GM12878 (cell line): Measurements from ENCODE around the gene C3orf70. TPM values are rescaled to one million over a fixed set of nuclear protein-coding genes. Genes with fewer than 3 reads are reported as not detected.

ENCODE experiments used
- ATAC-seq: fragments of 200-7000 bp; cut with Tn5 transposase; 3 replicates; pipeline ENCODE4 v1.9.1; 2020; ENCODE audit warnings: mild to moderate bottlenecking, moderate library complexity
- BruUV-seq: library from RNA; stranded (reverse); fragments of 400-500 nt; replicated peaks from 2 replicates; lab custom pipeline; 2021; lab: Mats Ljungman, UMichigan
- CTCF ChIA-PET: fragments of 300-600 bp; sonication (Branson Sonifier 250); formaldehyde crosslinking; extraction: SDS; loops from one replicate; lab custom pipeline; 2021; ENCODE audit warnings: inconsistent platforms; lab: Yijun Ruan, JAX
- POLR2A ChIA-PET: fragments of 350-600 bp; formaldehyde crosslinking; extraction: SDS; loops from one replicate; lab custom pipeline; 2021; ENCODE audit warnings: inconsistent platforms; lab: Charles Lee
- RAD21 ChIA-PET: fragments of 300-600 bp; sonication (Branson Sonifier 250); formaldehyde crosslinking; loops from one replicate; lab custom pipeline; 2023; ENCODE audit warnings: antibody characterized with exemption; ENCODE audit not compliant: unreplicated experiment; lab: Charles Lee
- SMC1A ChIA-PET: fragments of 300-600 bp; sonication (Branson Sonifier 250); formaldehyde crosslinking; loops from one replicate; lab custom pipeline; 2023; ENCODE audit not compliant: unreplicated experiment, uncharacterized antibody; lab: Charles Lee
- DNase-seq: peaks from one replicate; pipeline ENCODE4 v3.0.0-alpha.2; 2011; ENCODE audit warnings: low read depth, low spot score
- FAIRE-seq: peaks from 3 replicates; lab custom pipeline; 2011; peaks lifted over from hg19 to GRCh38; lab: Jason Lieb, UNC
- H2AFZ ChIP-seq: 2 replicates; pipeline ENCODE4 v1.6.0; 2011; ENCODE audit warnings: low read depth, low read length, control low read depth; ENCODE audit not compliant: control insufficient read depth
- H3K27ac ChIP-seq: 2 replicates; pipeline ENCODE4 v1.5.1; 2011; ENCODE audit warnings: control low read depth; ENCODE audit not compliant: control insufficient read depth, insufficient read depth
- H3K27me3 ChIP-seq, 2 experiments: replicated peaks in 1 of 2; 2 replicates each; pipeline versions ENCODE4 v1.6.0 to v1.6.1; 2011; ENCODE audit warnings: low read length in 1 of 2; ENCODE audit not compliant: control insufficient read depth in 2 of 2, insufficient read depth in 2 of 2
- H3K36me3 ChIP-seq, 2 experiments: 2 replicates each; pipeline ENCODE4 v1.5.1; 2011; ENCODE audit warnings: low read length in 1 of 2; ENCODE audit not compliant: control insufficient read depth in 2 of 2, insufficient read depth in 2 of 2
- H3K4me1 ChIP-seq: 2 replicates; pipeline ENCODE4 v1.6.1; 2011; ENCODE audit warnings: mild to moderate bottlenecking, low read length, moderate library complexity, mixed read lengths; ENCODE audit not compliant: control insufficient read depth, insufficient read depth
- H3K4me2 ChIP-seq: 2 replicates; pipeline ENCODE4 v1.6.0; 2011; ENCODE audit warnings: control low read depth; ENCODE audit not compliant: control insufficient read depth, insufficient read depth
- H3K4me3 ChIP-seq: fragments of 200-600 bp; sonication (generic); 2 replicates; pipeline ENCODE4 v1.5.1; 2016
- H3K79me2 ChIP-seq: 2 replicates; pipeline ENCODE4 v1.6.0; 2011; ENCODE audit warnings: low read length; ENCODE audit not compliant: control insufficient read depth, insufficient read depth
- H3K9ac ChIP-seq: 2 replicates; pipeline ENCODE4 v1.8.0; 2011; ENCODE audit warnings: low read length, control low read depth, mixed read lengths; ENCODE audit not compliant: control insufficient read depth, insufficient read depth
- H3K9me3 ChIP-seq: replicated peaks from 3 replicates; pipeline ENCODE4 v1.5.1; 2011; ENCODE audit warnings: mild to moderate bottlenecking, low read length; ENCODE audit not compliant: control insufficient read depth, insufficient read depth
- H4K20me1 ChIP-seq: 2 replicates; pipeline ENCODE4 v1.6.0; 2011; ENCODE audit not compliant: control insufficient read depth, insufficient read depth
- CBX5 ChIP-seq: sonication (generic); IDR thresholded peaks from 2 replicates; pipeline ENCODE4 v1.6.1; 2016; ENCODE audit warnings: low read depth, moderate library complexity, mild to moderate bottlenecking, inconsistent platforms
- CEBPB ChIP-seq, 2 experiments: fragments of 150-350 bp in 1 of 2; IDR thresholded peaks; 2 replicates each; pipeline ENCODE4 v1.6.1; 2012 to 2014; ENCODE audit warnings: low read depth in 2 of 2, low read length in 2 of 2, borderline replicate concordance in 1 of 2, inconsistent platforms in 1 of 2
- E4F1 ChIP-seq: fragments of 450-650 bp; IDR thresholded peaks from 2 replicates; pipeline ENCODE4 v1.6.1; 2018; ENCODE audit warnings: borderline replicate concordance, mild to moderate bottlenecking; ENCODE audit not compliant: partially characterized antibody
- IRF3 ChIP-seq: fragments of 450-650 bp; IDR thresholded peaks from 2 replicates; pipeline ENCODE4 v1.6.1; 2014; ENCODE audit warnings: mild to moderate bottlenecking
- IRF4 ChIP-seq: IDR thresholded peaks from 2 replicates; pipeline ENCODE4 v1.6.1; 2011; ENCODE audit warnings: low read depth, low read length
- IRF5 ChIP-seq: fragments of 450-650 bp; IDR thresholded peaks from 2 replicates; pipeline ENCODE4 v1.6.1; 2017; ENCODE audit warnings: borderline replicate concordance
- MTA2 ChIP-seq: fragments of 450-650 bp; IDR thresholded peaks from 2 replicates; pipeline ENCODE4 v1.6.1; 2016; ENCODE audit warnings: low read depth, mild to moderate bottlenecking, moderate library complexity
- MYC ChIP-seq: IDR thresholded peaks from 2 replicates; pipeline ENCODE4 v1.6.1; 2011; ENCODE audit warnings: mild to moderate bottlenecking, low read length, moderate library complexity, inconsistent platforms; ENCODE audit not compliant: insufficient read depth, insufficient replicate concordance, insufficient read length, severe bottlenecking
- SIN3A ChIP-seq: IDR thresholded peaks from 2 replicates; pipeline ENCODE4 v1.6.1; 2012; ENCODE audit warnings: low read depth, low read length, improper control_type of control experiment
- SMC3 ChIP-seq: IDR thresholded peaks from 2 replicates; pipeline ENCODE4 v1.6.1; 2011; ENCODE audit warnings: low read length, improper control_type of control experiment, borderline replicate concordance
- SREBF2 ChIP-seq: IDR thresholded peaks from 2 replicates; pipeline ENCODE4 v1.6.1; 2012; ENCODE audit warnings: mild to moderate bottlenecking, low read length
- TBL1XR1 ChIP-seq: IDR thresholded peaks from 2 replicates; pipeline ENCODE4 v1.6.1; 2012; ENCODE audit warnings: low read depth, low read length, improper control_type of control experiment
- WGBS: methylation state at CpG from one replicate; pipeline ENCODE4 v1.1.6; 2016; ENCODE audit warnings: low lambda C conversion rate; ENCODE audit not compliant: insufficient replicate concordance, insufficient coverage; ENCODE audit errors: missing lambda C conversion rate; 5-methylcytosine and 5-hydroxymethylcytosine counted together
- in situ Hi-C: fragments of 300-500 bp; cut with MboI; formaldehyde crosslinking; loops from 9 replicates; pipeline ENCODE4 v1.14.3; 2018; ENCODE audit warnings: mixed read lengths
- intact Hi-C: fragments of 100-400 bp; cut with micrococcal nuclease; formaldehyde crosslinking; loops from one replicate; pipeline ENCODE4 v1.14.2; 2022; ENCODE audit not compliant: unreplicated experiment
- polyA plus RNA-seq, 11 experiments: library from polyadenylated mRNA; depleted of rRNA in 4 of 11; unstranded in 6 of 11; stranded (reverse) in 5 of 11; fragments of >200 nt; fragmentation: Nextera tagmentation in 4 of 11; fragmentation: Illumina TruSeq in 1 of 11; extraction: Ambion mirVana in 4 of 11; extraction: Trizol in 1 of 11; gene quantifications; 1 replicate in 1 of 11; 2 replicates in 10 of 11; pipeline versions ENCODE4 v1.2.1 to v1.2.3, GENCODE V29; 2011 to 2016; ENCODE audit warnings: inconsistent platforms in 2 of 11, missing spikeins in 2 of 11, low read depth in 1 of 11
- total RNA-seq, 4 experiments: library from RNA; depleted of rRNA in 3 of 4; stranded (reverse); fragments of >200 nt in 3 of 4; fragmentation: Illumina TruSeq in 1 of 4; extraction: Trizol in 1 of 4; gene quantifications; 2 replicates each; pipeline versions ENCODE4 v1.2.1 to v1.2.3, GENCODE V29; 2013 to 2021

Gene C3orf70
- total and polyA plus RNA-seq, 10 of the 15 experiments (the other 5 are each of a cell fraction or from before 2014, with no cell fraction given), result 0.03 to 0.04 TPM; not detected in 8

GRCh38 chr3:185115371-185115770 lies 37.5 kb downstream of the C3orf70 start (continued):
- no peak for TF ChIP-seq IRF3

GRCh38 chr3:185114756-185115155 lies 38.1 kb downstream of the C3orf70 start:
- no peak for ATAC-seq
- Histone ChIP-seq H3K36me3 (no peaks in the 10 kb centered on the region), H3K79me2 (no peaks in the 10 kb centered on the region), H3K9me3 (no peaks in the 10 kb centered on the region), H3K4me3 (no peak overlapping the region), H3K4me1 (no peaks in the 10 kb centered on the region), H3K27ac (no peak overlapping the region), H3K27me3 (no peaks in the 10 kb centered on the region; a peak in 2 of 4 replicates), H3K4me2 (no peak overlapping the region), H4K20me1 (no peaks in the 10 kb centered on the region), H3K9ac (no peak overlapping the region), H2AFZ (no peak overlapping the region)
- ChIA-PET POLR2A (interaction anchor here (0.6 kb wide), 1 partner anchor 463 kb away, joined by 5 read pairs; no protein-coding TSS in a partner anchor), CTCF (no interaction called here), SMC1A (no interaction called here), RAD21 (no interaction called here)
- 12% methylated on average over 4 of the region's 4 CpGs for WGBS
- in situ Hi-C loops (no loop called here), intact Hi-C loops (no loop called here)
- no TSS peak for BruUV-seq
- no peak for DNase-seq
- no peak for FAIRE-seq
- TF ChIP-seq CEBPB (IDR thresholded peaks at IDR 0.05; ENCODE audit: borderline replicate concordance in 1 of 2, low read depth in 2 of 2, low read length in 2 of 2), result no peak

GRCh38 chr3:185112186-185112585 lies 40.7 kb downstream of the C3orf70 start:
- H3K4me2 ChIP-seq, result no peak overlapping the region
- H3K79me2 ChIP-seq, result no peaks in the 10 kb centered on the region
- no peaks in the 10 kb centered on the region for H3K9me3 ChIP-seq
- no peak overlapping the region for H3K27ac ChIP-seq
- ATAC-seq (no peak), FAIRE-seq (no peak), DNase-seq (no peak)
- ChIA-PET SMC1A (no interaction called here), CTCF (no interaction called here), POLR2A (no interaction called here), RAD21 (no interaction called here)
- no TSS peak for BruUV-seq
- no peak overlapping the region for H3K4me3 ChIP-seq
- intact Hi-C loops (no loop called here), in situ Hi-C loops (no loop called here)
- H3K36me3 ChIP-seq, result no peaks in the 10 kb centered on the region
- no peaks in the 10 kb centered on the region; a peak in 2 of 4 replicates for H3K27me3 ChIP-seq
- H3K9ac ChIP-seq, result no peak overlapping the region
- H4K20me1 ChIP-seq, result no peaks in the 10 kb centered on the region
- 43% methylated on average over 5 of the region's 5 CpGs for WGBS
- H2AFZ ChIP-seq, result no peak overlapping the region
- H3K4me1 ChIP-seq, result no peaks in the 10 kb centered on the region
- no peak for TF ChIP-seq E4F1
- no peak for TF ChIP-seq SMC3
- TF ChIP-seq SIN3A, result no peak
- no peak for TF ChIP-seq IRF5
- TF ChIP-seq IRF4, result no peak
- TF ChIP-seq TBL1XR1, result no peak
- TF ChIP-seq MYC, result no peak
- no peak for TF ChIP-seq SREBF2
- no peak for TF ChIP-seq CBX5
- no peak for TF ChIP-seq MTA2
